Measurements from ENCODE around the gene FPR3. TPM values are rescaled to one million over a fixed set of nuclear protein-coding genes. Genes with fewer than 3 reads are reported as not detected.

Gene FPR3
- total RNA-seq, 4 donors from 2014 or later = 3.4 to 4.8 TPM; not detected in 2

- TF ChIP-seq POLR2AphosphoS5 (IDR thresholded peaks at IDR 0.05) = no peak
- no peak for TF ChIP-seq POLR2A (IDR thresholded peaks at IDR 0.05)
- no peak for TF ChIP-seq EP300 (IDR thresholded peaks at IDR 0.05; ENCODE audit: low read depth)
- no peak for TF ChIP-seq CTCF (IDR thresholded peaks at IDR 0.05)
- Histone ChIP-seq H3K27me3 (no peaks in the 10 kb centered on the region), H3K4me1 (no peaks in the 10 kb centered on the region), H3K36me3 (no peaks in the 10 kb centered on the region), H3K27ac (no peak overlapping the region), H3K4me3 (no peak overlapping the region), H3K9me3 (no peaks in the 10 kb centered on the region)
- 86 to 89% methylated on average over 2 of the region's 2 CpGs for WGBS, 2 donors (ENCODE audit: low coverage in 1 of 2)
- in situ Hi-C loops (cut with MboI; ENCODE audit: low pct_ligation_motif_present in 1 of 4, low pct_unique_long_range_greater_than_20kb in 1 of 4, low sequenced_read_pairs in 3 of 4) = no loop called here
- no peak for DNase-seq
- intact Hi-C loops (cut with DNase I; ENCODE audit: low total_unique reads) = no loop called here
These were observed 13.0 kb downstream of the FPR3 start for GRCh38 chr19:51807925-51808324.

- Histone ChIP-seq H3K27me3 (no peaks in the 10 kb centered on the region), H3K4me1 (no peaks in the 10 kb centered on the region), H3K9me3 (no peaks in the 10 kb centered on the region), H3K27ac (no peak overlapping the region), H3K36me3 (no peaks in the 10 kb centered on the region), H3K4me3 (no peak overlapping the region)
- in situ Hi-C loops (cut with MboI; ENCODE audit: low pct_ligation_motif_present in 1 of 4, low pct_unique_long_range_greater_than_20kb in 1 of 4, low sequenced_read_pairs in 3 of 4) (no loop called here), intact Hi-C loops (cut with DNase I; ENCODE audit: low total_unique reads) (no loop called here)
- WGBS, 2 donors (ENCODE audit: low coverage in 1 of 2) = 74 to 76% methylated on average over 7 to 8 of the region's 8 CpGs
- no peak for TF ChIP-seq CTCF (IDR thresholded peaks at IDR 0.05)
- TF ChIP-seq EP300 (IDR thresholded peaks at IDR 0.05; ENCODE audit: low read depth) = no peak
- TF ChIP-seq POLR2A (IDR thresholded peaks at IDR 0.05) = no peak
- no peak for TF ChIP-seq POLR2AphosphoS5 (IDR thresholded peaks at IDR 0.05)
- no peak for DNase-seq
These were observed 13.5 kb downstream of the FPR3 start for GRCh38 chr19:51808333-51808986.

GRCh38 chr19:51809787-51810186, 14.8 kb downstream of the FPR3 start:
- Histone ChIP-seq H3K36me3 (no peaks in the 10 kb centered on the region), H3K27me3 (no peaks in the 10 kb centered on the region), H3K4me1 (no peaks in the 10 kb centered on the region), H3K4me3 (no peak overlapping the region), H3K9me3 (no peaks in the 10 kb centered on the region), H3K27ac (no peak overlapping the region)
- no peak for DNase-seq
- no peak for TF ChIP-seq POLR2A (IDR thresholded peaks at IDR 0.05)
- TF ChIP-seq POLR2AphosphoS5 (IDR thresholded peaks at IDR 0.05) = no peak
- no peak for TF ChIP-seq CTCF (IDR thresholded peaks at IDR 0.05)
- TF ChIP-seq EP300 (IDR thresholded peaks at IDR 0.05; ENCODE audit: low read depth) = no peak
- 68 to 80% methylated on average over 1 to 4 of the region's 4 CpGs for WGBS, 2 donors (ENCODE audit: low coverage in 1 of 2)
- in situ Hi-C loops (cut with MboI; ENCODE audit: low pct_ligation_motif_present in 1 of 4, low pct_unique_long_range_greater_than_20kb in 1 of 4, low sequenced_read_pairs in 3 of 4) (no loop called here), intact Hi-C loops (cut with DNase I; ENCODE audit: low total_unique reads) (no loop called here)

- in situ Hi-C loops (cut with MboI; ENCODE audit: low pct_ligation_motif_present in 1 of 4, low pct_unique_long_range_greater_than_20kb in 1 of 4, low sequenced_read_pairs in 3 of 4) = no loop called here
- peak overlapping the region in 1 of 4 donors; percentile 5 for H3K27ac ChIP-seq
- WGBS, 2 donors (ENCODE audit: low coverage in 1 of 2) = 62 to 67% methylated on average over 4 to 7 of the region's 7 CpGs
These were observed 15.3 kb downstream of the FPR3 start for GRCh38 chr19:51810223-51810622.

More at GRCh38 chr19:51810223-51810622, 15.3 kb downstream of the FPR3 start:
- no peaks in the 10 kb centered on the region for H3K36me3 ChIP-seq
- DNase-seq = no peak
- intact Hi-C loops (cut with DNase I; ENCODE audit: low total_unique reads) = no loop called here
- H3K9me3 ChIP-seq = no peaks in the 10 kb centered on the region
- H3K4me3 ChIP-seq = no peak overlapping the region
- TF ChIP-seq CTCF (IDR thresholded peaks at IDR 0.05) (no peak), POLR2AphosphoS5 (IDR thresholded peaks at IDR 0.05) (no peak), EP300 (IDR thresholded peaks at IDR 0.05; ENCODE audit: low read depth) (no peak), POLR2A (IDR thresholded peaks at IDR 0.05) (no peak)
- H3K4me1 ChIP-seq = no peaks in the 10 kb centered on the region
- no peaks in the 10 kb centered on the region for H3K27me3 ChIP-seq

Measured in transverse colon (tissue), 4 donors.